ENCODE data around the gene NUP160.

DNA sequence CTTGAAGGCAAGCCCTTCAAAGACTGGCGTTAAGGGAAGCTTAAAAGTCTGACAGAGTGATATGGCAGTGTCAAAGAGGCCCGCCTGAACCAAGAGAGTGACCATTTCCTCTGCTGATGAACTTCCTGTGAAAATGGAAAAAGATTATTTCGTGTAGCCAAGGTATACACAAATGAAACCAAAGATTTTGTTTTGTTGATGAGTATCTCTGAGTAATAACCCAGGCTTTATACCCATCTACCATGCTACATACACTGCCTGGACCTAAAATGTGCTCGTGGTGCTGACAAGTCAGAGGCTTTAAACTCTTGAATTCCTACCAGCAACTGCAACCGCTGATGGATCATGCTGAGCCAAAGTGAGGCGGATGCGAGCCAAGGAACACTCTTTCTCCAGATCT lies 60.0 kb downstream of the NUP160 start:
- TF ChIP-seq, protein P1, sequence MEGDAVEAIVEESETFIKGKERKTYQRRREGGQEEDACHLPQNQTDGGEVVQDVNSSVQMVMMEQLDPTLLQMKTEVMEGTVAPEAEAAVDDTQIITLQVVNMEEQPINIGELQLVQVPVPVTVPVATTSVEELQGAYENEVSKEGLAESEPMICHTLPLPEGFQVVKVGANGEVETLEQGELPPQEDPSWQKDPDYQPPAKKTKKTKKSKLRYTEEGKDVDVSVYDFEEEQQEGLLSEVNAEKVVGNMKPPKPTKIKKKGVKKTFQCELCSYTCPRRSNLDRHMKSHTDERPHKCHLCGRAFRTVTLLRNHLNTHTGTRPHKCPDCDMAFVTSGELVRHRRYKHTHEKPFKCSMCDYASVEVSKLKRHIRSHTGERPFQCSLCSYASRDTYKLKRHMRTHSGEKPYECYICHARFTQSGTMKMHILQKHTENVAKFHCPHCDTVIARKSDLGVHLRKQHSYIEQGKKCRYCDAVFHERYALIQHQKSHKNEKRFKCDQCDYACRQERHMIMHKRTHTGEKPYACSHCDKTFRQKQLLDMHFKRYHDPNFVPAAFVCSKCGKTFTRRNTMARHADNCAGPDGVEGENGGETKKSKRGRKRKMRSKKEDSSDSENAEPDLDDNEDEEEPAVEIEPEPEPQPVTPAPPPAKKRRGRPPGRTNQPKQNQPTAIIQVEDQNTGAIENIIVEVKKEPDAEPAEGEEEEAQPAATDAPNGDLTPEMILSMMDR (IDR thresholded peaks at IDR 0.05; ENCODE audit: control extremely low read depth in 1 of 3, insufficient read depth in 1 of 3, low read depth in 1 of 3, low read length in 3 of 3): no peak
- TF ChIP-seq POLR2AphosphoS5 (IDR thresholded peaks at IDR 0.05; ENCODE audit: low read depth, low read length): no peak
